ENCODE results near the gene SMAP1. TPM values are rescaled to one million over a fixed set of nuclear protein-coding genes. Genes with fewer than 3 reads are reported as not detected.

Gene SMAP1
- total RNA-seq, 2 donors from 2014 or later, result 26.0 to 30.3 TPM

GRCh38 chr6:70864401-70864800, 196.7 kb downstream of the SMAP1 start:
- intact Hi-C loops (cut with DNase I), result no loop called here
- Histone ChIP-seq H3K4me1 (replicated peaks) (no peaks in the 10 kb centered on the region), H3K27me3 (replicated peaks; ENCODE audit: insufficient read depth) (no peaks in the 10 kb centered on the region), H3K36me3 (no peaks in the 10 kb centered on the region), H3K4me3 (no peak overlapping the region), H3K27ac (no peak overlapping the region), H3K9me3 (no peaks in the 10 kb centered on the region)
- TF ChIP-seq CTCF (IDR thresholded peaks at IDR 0.05) (no peak), POLR2A (IDR thresholded peaks at IDR 0.05) (no peak), POLR2AphosphoS5 (IDR thresholded peaks at IDR 0.05) (no peak)
- 72% methylated on average over 3 of the region's 3 CpGs for WGBS
- no peak for DNase-seq (ENCODE audit: low spot score)

- Histone ChIP-seq H3K9me3 (no peaks in the 10 kb centered on the region), H3K4me1 (replicated peaks) (no peaks in the 10 kb centered on the region), H3K27ac (no peak overlapping the region), H3K36me3 (no peaks in the 10 kb centered on the region), H3K4me3 (no peak overlapping the region), H3K27me3 (replicated peaks; ENCODE audit: insufficient read depth) (no peaks in the 10 kb centered on the region)
- DNase-seq (ENCODE audit: low spot score), result no peak
- TF ChIP-seq POLR2A (IDR thresholded peaks at IDR 0.05), result no peak
- no peak for TF ChIP-seq CTCF (IDR thresholded peaks at IDR 0.05)
- TF ChIP-seq POLR2AphosphoS5 (IDR thresholded peaks at IDR 0.05), result no peak
- 95% methylated on average over 2 of the region's 2 CpGs for WGBS
- intact Hi-C loops (cut with DNase I), result no loop called here
These were observed 204.8 kb downstream of the SMAP1 start for GRCh38 chr6:70872469-70872868.

GRCh38 chr6:70874181-70874913, 206.7 kb downstream of the SMAP1 start:
- TF ChIP-seq POLR2AphosphoS5 (IDR thresholded peaks at IDR 0.05), result no peak
- no peak for TF ChIP-seq CTCF (IDR thresholded peaks at IDR 0.05)
- TF ChIP-seq POLR2A (IDR thresholded peaks at IDR 0.05), result no peak
- Histone ChIP-seq H3K4me1 (replicated peaks) (no peaks in the 10 kb centered on the region), H3K9me3 (no peaks in the 10 kb centered on the region), H3K4me3 (no peak overlapping the region), H3K36me3 (no peaks in the 10 kb centered on the region), H3K27ac (no peak overlapping the region), H3K27me3 (replicated peaks; ENCODE audit: insufficient read depth) (no peaks in the 10 kb centered on the region)
- WGBS, result 32% methylated on average over 3 of the region's 3 CpGs
- no peak for DNase-seq (ENCODE audit: low spot score)
- intact Hi-C loops (cut with DNase I), result no loop called here

- Histone ChIP-seq H3K36me3 (no peaks in the 10 kb centered on the region), H3K27me3 (replicated peaks; ENCODE audit: insufficient read depth) (no peaks in the 10 kb centered on the region), H3K4me3 (no peak overlapping the region), H3K4me1 (replicated peaks) (no peaks in the 10 kb centered on the region), H3K27ac (no peak overlapping the region), H3K9me3 (no peaks in the 10 kb centered on the region)
- WGBS, result 76% methylated on average over 5 of the region's 5 CpGs
- intact Hi-C loops (cut with DNase I), result no loop called here
- no peak for DNase-seq (ENCODE audit: low spot score)
- TF ChIP-seq POLR2A (IDR thresholded peaks at IDR 0.05), result no peak
- no peak for TF ChIP-seq POLR2AphosphoS5 (IDR thresholded peaks at IDR 0.05)
- TF ChIP-seq CTCF (IDR thresholded peaks at IDR 0.05), result no peak
These were observed 211.8 kb downstream of the SMAP1 start for GRCh38 chr6:70879496-70879895.

Data from prostate gland (tissue), 2 donors.